NCI-H2196 (cell line): ENCODE measurements around the gene SNCG.

ENCODE experiments used
- DNase-seq: peaks from one replicate; lab custom pipeline; 2025; ENCODE audit not compliant: unreplicated experiment; lab: John Stamatoyannopoulos, UW

The SNCG gene

DNA sequence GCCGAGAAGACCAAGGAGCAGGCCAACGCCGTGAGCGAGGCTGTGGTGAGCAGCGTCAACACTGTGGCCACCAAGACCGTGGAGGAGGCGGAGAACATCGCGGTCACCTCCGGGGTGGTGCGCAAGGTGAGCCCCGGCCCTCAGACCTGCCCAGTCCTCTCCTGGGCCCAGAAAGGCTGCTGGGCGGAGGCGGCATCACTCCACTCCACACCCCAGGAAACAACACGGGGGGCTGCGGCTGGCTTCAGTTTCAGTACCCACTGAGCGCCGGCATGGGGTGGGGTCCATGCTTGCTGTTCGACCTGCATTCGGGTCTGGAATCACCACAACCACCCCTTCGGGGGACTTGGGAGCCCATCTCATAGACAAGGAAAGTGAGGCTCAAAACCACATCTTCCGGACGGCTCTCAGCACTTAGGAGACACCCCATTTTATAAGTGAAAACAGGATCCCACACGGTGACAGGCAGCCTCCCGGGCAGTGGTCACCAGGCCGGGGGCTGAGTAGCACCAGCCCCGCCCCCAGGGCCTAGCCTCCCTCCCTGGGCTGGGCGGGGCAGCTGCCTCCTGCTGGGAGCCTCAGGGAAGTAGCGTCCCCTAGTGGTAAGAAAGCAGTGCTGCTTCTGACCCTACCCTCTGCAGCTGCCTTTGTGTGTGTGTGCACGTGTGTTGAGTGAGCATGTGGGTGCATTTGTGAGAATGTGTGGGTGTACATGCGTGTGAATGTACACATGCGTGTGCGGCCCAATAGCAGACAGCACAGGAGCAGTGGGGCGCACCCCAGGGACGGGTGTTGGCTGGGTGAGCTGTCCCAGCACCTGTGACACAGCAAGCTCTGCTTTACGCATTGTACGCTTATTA is 1.8 kb downstream of the SNCG start:
- no peak for DNase-seq

DNA sequence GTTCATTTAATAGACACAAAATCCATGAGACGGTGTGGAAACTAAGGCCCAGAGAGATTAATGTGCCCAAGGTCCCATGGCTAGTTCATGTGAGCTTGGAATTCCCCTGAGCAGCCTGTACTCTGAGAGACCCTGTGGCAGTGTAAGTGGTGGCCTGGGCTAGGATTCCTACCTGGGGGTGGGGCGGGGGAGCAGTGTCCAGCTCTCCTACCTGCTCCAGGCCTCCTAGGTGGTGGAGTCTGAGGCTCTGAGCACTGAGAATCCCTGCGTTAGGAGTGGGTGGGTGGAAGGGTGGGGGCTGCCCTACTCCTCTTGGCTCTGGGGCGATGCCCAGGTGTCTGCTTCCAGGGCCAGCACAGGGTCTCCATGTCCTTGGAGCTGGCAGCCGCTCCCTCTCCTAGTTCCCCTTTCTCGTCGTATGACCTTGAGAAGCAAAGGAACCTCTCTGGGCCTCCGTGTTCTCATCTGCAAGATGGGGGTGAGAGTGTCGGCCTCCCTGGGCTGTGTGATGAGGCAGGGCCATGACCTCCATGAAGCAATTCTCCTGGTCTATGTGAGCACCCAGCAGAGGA is 2.5 kb downstream of the SNCG start:
- no peak for DNase-seq

DNA sequence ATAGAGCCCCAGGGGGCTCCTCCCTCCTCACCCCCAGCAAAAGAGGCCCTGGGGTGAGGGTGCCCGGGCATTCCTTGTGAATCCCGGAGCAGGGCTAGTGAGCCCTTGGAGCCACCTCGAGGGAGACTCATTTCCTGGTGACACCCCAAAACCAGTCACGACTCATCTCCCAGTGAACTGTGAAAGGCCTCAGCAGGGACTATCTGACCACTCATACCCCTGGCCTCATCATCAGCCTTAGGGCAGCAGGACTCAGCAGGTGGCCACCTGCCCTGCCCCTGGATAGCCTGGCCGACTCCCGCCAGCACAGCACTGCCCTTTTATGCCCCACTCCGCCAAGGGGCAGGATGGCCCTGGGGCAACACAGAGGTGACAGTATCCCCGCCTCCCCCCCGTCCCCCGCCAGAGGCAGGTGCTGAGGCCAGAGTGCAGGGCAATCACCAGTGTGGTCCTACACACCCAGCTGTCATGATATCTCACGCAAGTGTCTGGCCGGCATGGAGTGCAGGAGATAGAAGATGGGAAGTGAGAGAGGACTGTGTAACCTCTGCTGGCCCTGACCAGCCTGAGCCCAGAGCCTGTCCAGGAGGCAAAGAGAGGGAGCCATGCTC is 3.2 kb downstream of the SNCG start:
- no peak for DNase-seq

DNA sequence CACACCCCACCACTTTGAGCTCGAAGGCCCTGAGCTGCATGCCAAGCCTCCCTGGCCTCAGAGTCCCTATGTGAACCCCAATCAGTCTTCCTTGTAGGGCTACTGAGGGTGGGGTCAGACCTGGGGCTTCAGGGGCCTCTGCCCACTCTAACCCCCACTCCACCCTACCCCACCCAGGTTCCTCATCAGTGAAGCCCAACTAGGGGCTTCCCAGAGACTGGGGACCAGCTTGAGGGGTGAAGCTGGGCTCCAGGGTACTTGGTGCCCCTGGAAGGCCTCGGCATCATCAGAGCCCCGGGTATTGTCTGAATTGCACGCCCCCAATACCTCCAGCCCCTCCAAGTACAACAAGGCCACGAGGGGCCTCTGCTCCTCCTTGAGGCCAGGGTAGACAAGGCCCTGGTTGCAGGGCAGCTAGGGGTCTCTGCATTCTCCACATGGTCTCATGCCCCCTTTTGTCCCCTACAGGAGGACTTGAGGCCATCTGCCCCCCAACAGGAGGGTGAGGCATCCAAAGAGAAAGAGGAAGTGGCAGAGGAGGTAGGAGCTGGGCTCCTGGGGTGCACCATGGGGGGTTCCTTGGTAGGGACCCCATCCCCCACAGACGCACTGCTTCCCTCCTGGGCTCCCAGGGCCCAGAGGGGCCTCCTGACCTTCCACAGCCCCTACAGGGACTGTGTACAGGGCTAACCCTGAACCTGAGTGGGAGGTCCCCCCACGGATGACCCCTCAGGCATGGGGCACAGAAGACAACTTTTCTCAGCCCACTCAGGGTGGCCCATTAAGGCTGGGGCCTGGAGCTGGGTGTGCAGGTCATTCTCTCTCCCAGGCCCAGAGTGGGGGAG is 4.0 kb downstream of the SNCG start:
- no peak for DNase-seq

DNA sequence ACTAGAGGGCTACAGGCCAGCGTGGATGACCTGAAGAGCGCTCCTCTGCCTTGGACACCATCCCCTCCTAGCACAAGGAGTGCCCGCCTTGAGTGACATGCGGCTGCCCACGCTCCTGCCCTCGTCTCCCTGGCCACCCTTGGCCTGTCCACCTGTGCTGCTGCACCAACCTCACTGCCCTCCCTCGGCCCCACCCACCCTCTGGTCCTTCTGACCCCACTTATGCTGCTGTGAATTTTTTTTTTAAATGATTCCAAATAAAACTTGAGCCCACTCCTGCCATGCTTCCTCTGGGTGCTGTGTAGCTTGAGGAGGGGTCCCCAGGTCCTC is 4.5 kb downstream of the SNCG start:
- no peak for DNase-seq

DNA sequence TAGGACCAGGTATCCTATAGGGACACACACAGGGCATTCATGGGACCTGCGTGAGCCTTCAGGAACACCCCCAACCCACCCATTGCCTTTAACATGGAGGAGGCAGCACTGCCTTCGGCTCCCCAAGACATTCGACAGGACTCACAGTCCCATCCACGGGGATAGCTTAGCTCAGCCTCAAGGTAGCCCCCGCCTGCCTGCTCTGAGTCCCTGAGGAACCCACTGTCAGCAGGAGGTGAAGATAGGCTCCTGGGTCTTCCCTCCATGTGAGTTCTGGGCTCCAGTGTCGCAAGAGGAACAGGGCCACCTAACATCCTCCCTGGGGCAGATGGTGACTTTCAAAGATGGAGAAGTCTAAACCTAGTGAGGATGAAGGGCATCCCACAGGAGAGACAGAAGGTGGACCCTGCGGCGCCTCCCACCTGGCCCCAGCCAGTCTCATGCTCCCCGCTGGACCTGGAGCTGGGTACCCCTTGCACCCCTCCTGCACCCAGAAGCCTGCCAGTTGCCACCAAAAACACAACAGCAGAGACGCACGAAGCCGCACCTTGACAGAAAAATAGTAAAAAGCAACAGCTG is 5.0 kb downstream of the SNCG start:
- DNase-seq = no peak

DNA sequence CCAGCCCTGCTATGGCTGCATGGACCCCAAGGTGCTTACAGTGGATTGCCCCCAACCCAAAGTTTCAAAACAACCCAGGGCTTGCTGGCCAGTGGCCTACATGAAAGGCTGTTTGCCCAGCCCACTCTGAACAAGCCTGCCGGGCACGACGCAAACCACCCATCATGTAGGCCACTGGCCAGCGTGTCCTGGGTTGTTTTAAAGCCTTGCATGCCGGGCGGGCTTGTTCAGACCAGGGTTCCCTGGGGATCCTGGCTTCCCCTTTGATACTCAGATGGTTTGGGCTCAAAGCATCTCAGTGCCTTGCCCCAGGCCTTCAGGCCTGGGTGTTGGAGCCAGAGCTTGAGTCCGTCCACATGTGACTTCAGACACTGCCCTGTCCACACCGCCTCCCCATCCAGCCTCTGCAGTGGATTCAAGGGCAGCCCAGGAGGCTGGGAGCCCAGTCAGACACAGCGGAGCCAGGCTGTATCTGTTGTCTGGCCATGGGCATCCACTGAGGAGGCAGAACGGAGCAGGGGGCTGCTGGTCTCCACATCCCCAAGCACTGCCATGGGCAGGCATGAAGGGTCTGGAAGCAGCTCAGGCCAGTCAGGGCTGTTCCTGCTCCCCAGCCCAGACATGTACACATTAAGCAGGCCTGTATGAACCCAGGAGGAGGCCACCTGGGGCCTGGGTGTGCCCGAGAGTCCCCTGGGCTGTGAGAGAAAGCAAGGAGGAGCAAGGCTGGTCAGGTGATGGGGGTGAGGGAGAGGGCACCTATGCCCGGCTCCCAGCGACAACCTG is 5.9 kb downstream of the SNCG start:
- no peak for DNase-seq

DNA sequence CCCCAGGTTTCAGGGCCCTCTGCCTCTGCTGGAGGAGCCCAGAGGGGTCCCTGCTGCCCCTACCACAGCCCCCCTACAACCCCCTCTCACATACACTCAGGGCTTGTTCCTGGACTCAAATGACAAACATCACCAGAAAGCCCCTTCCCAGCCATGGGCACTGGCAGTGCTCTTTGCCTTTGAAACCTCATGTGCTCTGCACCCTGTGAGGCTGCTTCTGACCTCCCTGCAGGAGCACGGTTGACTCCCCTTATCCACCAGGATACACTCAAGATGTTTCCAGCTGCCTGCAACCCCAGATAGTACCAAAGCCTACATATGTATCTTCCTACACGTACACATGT is 6.4 kb downstream of the SNCG start:
- DNase-seq = no peak

DNA sequence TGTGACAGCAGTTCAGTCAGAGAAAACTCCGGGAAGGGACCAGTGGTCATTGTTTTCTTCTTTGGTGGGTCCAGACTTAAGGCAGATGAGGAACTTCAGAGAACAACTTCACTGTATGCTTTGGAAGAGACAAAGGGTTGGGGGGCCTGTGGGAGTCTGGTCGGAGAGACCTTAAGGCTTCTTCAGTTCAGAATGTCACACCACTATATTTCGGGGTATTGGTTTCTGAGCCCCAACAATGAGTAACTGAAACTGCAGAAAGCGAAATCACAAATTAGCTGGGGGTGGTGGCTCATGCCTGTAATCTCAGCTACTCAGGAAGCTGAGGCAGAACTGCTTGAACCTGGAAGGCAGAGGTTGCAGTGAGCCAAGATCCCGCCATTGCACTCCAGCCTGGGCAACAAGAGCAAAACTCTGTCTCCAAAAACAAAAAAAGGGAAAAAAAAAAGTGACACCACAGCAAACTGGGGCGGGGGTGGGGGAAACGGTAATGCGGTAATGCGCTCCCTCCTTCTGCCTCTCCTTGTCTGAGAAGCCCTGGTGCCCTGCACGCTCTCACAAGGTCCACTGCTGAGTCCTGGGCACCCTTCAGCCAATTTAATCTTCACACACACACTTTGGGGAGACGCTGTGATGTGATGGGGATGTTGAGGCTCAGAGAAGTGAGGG is 7.7 kb downstream of the SNCG start:
- no peak for DNase-seq

DNA sequence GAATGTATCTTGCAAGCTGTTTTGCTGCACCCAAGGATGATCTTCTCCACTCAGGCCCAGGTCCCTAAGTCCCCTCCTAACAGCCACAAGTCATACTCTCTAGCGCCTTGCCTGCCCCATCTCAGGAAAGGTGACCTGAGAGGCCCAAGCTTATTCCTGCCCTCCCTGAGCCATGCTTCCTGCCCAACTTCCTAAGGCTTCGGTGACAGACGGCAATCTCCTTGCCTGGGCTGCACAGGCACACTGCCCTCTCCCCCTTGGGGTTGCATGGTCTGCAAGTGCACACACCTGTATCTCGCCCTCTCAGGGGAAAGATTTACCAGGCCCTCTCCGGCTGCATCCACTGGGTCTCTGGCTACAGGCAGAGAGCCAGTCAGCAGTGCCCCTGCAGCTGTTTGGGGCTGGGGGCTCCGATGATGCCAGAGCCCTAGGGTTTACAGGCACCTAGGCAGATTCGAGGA is 9.1 kb downstream of the SNCG start:
- DNase-seq = no peak

DNA sequence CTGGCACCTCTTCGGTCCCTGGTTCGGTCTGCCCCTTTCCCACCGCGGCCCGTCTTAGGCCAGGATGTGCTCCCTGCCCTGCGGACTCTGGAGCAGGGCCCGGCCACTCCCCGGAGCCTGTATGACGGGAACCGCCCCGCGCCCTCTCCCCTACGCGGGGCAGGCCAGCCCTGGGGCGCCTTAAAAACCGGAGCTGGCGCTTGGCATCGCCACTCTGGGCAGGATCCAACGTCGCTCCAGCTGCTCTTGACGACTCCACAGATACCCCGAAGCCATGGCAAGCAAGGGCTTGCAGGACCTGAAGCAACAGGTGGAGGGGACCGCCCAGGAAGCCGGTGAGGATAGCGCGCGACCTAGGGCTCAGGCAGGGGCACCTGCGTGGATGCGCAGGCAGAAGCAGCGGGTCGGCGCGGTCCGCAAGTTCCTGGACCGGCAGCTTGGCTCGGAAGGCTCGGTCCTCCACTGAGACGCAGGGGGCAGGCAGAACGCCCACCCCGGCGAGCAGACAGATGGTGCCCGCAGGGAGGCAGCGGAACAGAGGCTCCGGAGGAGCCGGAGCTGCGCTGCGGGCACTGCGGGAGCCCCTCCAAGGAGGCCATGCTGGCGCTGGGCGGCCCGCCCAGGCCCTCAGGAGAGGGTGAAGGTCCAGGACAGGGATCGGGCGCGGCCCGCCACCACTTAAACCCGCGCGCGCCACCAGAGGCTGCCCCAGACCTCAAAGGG is 10.0 kb downstream of the SNCG start, which contains the start of gene ADIRF:
TSS of gene ADIRF (plus strand) at position 212 of the 723 bp plus-strand sequence. CDS start at position 275, 63 bp downstream.
- DNase-seq = no peak

DNA sequence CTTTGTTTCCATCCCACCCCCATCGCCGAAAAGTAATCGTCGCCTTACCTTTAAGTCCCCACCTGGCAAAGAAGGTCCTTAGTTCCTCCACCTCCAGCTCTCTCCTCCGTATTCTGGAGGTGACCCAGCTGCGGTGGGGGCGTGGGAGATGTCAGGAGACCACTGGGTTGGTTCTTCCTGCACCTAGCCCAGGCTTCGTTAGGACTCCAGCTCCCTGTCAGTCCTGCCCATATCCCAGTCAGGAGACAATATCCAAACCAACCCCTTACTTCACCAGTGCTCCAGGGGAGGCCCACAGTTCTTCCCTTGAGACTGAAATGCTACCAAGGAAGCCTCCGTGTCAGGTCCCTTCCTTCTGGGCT is 10.6 kb downstream of the SNCG start:
- no peak for DNase-seq

DNA sequence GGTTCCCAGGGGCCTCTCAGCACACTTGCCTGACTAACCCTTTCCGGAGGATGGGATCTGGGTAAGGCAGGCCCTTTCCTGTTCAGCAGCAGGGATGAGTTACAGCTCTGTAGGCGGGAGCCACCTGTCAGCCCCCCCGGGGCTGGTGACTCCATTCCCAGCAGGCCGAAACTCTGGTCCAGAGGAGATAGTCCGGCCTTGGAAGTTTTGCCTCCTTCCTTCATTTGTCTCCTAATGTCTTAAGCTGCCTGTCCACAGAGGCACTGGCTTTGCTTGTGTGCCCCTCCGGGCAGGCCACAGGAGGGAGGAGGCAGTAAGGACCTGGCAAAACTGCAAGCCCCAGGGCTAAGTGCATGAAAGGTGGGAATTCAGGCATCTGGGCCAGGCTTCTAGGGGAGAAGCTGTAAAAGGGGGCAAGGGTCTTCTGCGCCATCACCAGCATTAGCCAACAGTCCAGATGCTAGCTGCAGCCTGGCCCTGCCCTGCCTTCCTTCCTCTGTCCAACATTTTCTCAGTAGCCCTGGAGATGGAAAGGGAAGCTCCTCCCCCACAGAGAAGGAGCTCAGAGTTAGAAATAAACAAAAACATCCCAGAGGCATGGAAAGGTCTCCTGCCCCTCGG is 11.1 kb downstream of the SNCG start:
- DNase-seq = no peak

DNA sequence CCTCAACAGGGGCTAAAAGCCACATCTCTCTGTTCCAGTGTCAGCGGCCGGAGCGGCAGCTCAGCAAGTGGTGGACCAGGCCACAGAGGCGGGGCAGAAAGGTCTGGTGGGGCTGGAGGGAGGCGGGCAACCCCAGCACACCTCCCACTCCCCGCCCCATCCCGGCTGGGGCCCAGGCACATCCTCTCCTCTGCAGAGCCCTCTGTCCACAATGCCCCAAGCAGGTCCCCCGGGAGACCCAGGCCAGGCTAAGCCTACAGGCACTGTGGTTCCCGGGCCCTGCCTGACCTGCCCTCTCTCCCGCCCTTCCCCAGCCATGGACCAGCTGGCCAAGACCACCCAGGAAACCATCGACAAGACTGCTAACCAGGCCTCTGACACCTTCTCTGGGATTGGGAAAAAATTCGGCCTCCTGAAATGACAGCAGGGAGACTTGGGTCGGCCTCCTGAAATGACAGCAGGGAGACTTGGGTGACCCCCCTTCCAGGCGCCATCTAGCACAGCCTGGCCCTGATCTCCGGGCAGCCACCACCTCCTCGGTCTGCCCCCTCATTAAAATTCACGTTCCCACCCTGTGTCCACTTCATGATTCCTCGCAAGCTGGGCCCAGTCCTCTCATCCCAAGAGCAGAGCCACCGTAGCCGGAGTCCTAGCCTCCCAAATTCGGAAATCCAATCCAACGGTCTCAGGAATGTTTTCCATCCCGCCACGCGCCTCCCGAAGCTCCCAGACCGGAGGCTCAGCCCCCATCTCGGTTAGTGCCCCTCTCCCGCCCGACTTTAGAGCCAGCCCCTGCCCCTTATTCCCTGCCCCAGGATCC is 12.0 kb downstream of the SNCG start:
- DNase-seq = no peak

DNA sequence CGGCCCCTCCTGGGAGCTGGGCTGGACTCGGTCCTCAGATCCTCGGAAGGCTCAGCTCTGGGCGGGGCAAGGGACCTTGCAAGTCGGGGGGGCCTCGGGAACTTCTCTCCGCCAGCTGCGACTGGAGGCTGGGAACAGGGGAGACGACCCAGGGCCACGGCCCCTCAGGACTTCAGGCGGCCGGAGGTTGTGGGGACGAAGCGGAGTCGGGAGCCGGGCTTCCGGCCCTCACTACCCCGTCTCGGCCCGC is 12.5 kb downstream of the SNCG start:
- no peak for DNase-seq

DNA sequence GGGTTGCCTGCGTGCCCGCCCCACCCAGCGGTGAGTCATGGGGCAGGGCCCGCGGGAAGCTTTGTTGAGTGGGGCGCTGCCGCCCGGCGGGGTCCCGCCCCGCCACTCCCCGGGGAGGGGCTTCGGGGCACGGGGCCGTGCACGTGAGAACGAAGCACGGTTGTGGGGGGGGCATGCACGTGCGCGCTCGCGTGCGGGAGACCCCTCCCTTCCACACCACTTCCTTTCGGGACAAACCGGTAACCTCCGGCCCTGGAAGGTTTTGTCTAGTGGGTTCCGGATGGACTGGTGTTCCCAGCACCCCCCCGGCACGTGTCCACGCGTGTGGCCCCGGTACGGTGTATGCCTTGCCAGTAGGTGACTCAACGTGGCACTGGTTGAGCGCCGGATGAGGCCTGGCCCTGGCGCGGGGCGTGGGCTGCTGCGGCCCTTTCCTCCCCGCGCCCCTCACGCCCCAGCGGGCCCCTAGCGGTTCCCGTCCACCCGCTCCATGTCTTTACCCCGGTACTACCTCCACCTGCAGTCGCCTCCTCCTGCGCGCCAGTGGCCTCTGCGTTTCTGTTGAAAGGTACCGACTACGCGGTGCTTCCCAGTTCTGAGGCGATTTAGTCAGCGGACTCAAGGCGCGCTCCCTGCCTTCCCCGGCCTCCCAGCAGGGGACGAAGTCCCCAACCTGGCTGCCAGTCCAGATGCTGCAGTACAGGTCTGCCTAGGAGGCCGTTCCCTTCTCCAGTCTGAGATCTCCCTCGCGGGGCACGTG is 13.0 kb downstream of the SNCG start:
- DNase-seq = peak; percentile 49

DNA sequence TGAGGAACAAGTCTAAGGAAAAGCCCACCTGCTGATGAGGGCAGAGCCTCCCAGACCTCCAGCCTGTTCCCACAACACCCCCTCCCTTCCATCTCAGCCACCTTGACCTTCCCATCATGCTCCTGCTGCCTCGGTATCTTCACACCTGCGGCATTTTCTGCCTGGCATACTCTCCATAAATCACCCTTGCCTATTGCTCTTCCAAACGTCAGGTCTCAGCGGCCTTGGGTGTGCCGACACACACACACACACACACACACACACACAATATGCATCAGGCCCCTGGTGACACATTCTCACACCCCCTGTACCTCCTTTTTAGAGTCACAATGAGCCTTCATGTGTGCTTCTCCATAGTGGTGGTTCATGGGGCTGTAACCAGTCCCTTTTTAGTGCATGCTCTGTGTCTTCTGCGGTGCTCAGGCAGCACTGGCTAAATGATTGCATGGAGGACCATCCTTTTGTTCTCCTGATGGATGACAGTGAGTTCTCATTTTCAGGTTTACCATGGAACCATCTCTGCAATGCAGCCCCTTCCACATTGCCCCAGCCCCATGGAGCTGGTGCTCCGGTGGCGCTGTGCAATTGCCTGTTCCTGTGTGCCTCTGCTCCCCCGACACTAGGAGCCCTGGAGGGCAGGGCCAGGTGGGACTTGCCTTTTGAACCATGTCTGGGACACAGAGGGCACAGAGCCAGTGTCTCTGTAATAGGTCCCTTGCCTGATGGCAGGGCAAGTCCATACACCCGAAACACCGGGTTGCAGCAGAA is 14.4 kb downstream of the SNCG start:
- DNase-seq = no peak
